UCSD-AML1 (cell line): Measurements from ENCODE around the gene BNC2.

Experiments used
- DNase-seq: peaks from one replicate; lab custom pipeline; 2025; ENCODE audit not compliant: unreplicated experiment; lab: John Stamatoyannopoulos, UW

The BNC2 gene

GRCh38 chr9:16680975-16681651 is 189.4 kb downstream of the BNC2 start:
- no peak for DNase-seq

GRCh38 chr9:16680541-16680940 is 189.9 kb downstream of the BNC2 start:
- no peak for DNase-seq

GRCh38 chr9:16679327-16679821 is 191.1 kb downstream of the BNC2 start:
- DNase-seq: peak; percentile 19

- no peak for DNase-seq
Observed at GRCh38 chr9:16676519-16676918, 194.0 kb downstream of the BNC2 start.

- DNase-seq: no peak
Observed at GRCh38 chr9:16675131-16675530, 195.3 kb downstream of the BNC2 start.

- no peak for DNase-seq
Observed at GRCh38 chr9:16673171-16673570, 197.3 kb downstream of the BNC2 start.

- no peak for DNase-seq
Observed at GRCh38 chr9:16672501-16672900, 198.0 kb downstream of the BNC2 start.

GRCh38 chr9:16671591-16672137 is 198.8 kb downstream of the BNC2 start:
- DNase-seq: no peak

GRCh38 chr9:16670791-16671190 is 199.7 kb downstream of the BNC2 start:
- DNase-seq: no peak

GRCh38 chr9:16668734-16669295 is 201.7 kb downstream of the BNC2 start:
- DNase-seq: no peak

- DNase-seq: no peak
Observed at GRCh38 chr9:16664211-16664610, 206.3 kb downstream of the BNC2 start.

- no peak for DNase-seq
Observed at GRCh38 chr9:16661816-16662215, 208.7 kb downstream of the BNC2 start.

- no peak for DNase-seq
Observed at GRCh38 chr9:16659096-16659495, 211.4 kb downstream of the BNC2 start.

GRCh38 chr9:16656432-16657169 is 213.9 kb downstream of the BNC2 start:
- no peak for DNase-seq

- DNase-seq: no peak
Observed at GRCh38 chr9:16654596-16655126, 215.8 kb downstream of the BNC2 start.

GRCh38 chr9:16653491-16654399 is 216.7 kb downstream of the BNC2 start:
- no peak for DNase-seq

GRCh38 chr9:16652582-16652981 is 217.9 kb downstream of the BNC2 start:
- no peak for DNase-seq

- no peak for DNase-seq
Observed at GRCh38 chr9:16651446-16651964, 219.0 kb downstream of the BNC2 start.

GRCh38 chr9:16645970-16646369 is 224.5 kb downstream of the BNC2 start:
- no peak for DNase-seq

- DNase-seq: no peak
Observed at GRCh38 chr9:16642421-16643109, 227.9 kb downstream of the BNC2 start.
